Mucosa of descending colon (tissue), 3 donors: ENCODE results near the gene SPHK2. TPM values are rescaled to one million over a fixed set of nuclear protein-coding genes. Genes with fewer than 3 reads are reported as not detected.
A peak's percentile ranks its signal among the peaks of the same experiment; 100 is the strongest.

Experiments
- ATAC-seq: fragments of 200-7000 bp; cut with Tn5 transposase; one replicate; pipeline ENCODE4 v1.9.1; 2020; ENCODE audit warnings: mild to moderate bottlenecking, moderate library complexity
- DNase-seq, 3 donors: peaks; one replicate each; pipeline ENCODE4 v3.0.0-alpha.2; 2020
- H3K36me3 ChIP-seq: fragments of 200-600 bp; one replicate; pipeline ENCODE4 v1.8.0; 2021; ENCODE audit warnings: low read depth, mild to moderate bottlenecking
- H3K4me1 ChIP-seq: fragments of 200-600 bp; one replicate; pipeline ENCODE4 v1.8.0; 2021; ENCODE audit warnings: low read depth, mild to moderate bottlenecking
- H3K4me3 ChIP-seq: fragments of 200-600 bp; one replicate; pipeline ENCODE4 v1.8.0; 2021; ENCODE audit warnings: mild to moderate bottlenecking
- H3K9me3 ChIP-seq: fragments of 200-600 bp; one replicate; pipeline ENCODE4 v1.8.0; 2021; ENCODE audit warnings: mild to moderate bottlenecking
- intact Hi-C, 2 donors: fragments of 100-400 bp; cut with DNase I in 1 of 2; cut with micrococcal nuclease in 1 of 2; formaldehyde crosslinking; loops; one replicate each; pipeline versions ENCODE4 v1.11.0 to v1.11.1; 2022; cut with DNase I, micrococcal nuclease
- total RNA-seq, 3 donors: library from RNA; stranded (reverse); fragmentation: NEBNext Ultra II Directional in 2 of 3; extraction: Animal tissue kit (Norgen Biotek cat#: 25700) in 2 of 3; gene quantifications; one replicate each; pipeline versions ENCODE4 v1.2.1 to v1.2.4, GENCODE V29; 2021 to 2023
- TF ChIP-seq, protein P1 (sequence below): fragments of 200-600 bp; IDR thresholded peaks from one replicate; pipeline ENCODE4 v1.8.0; 2022; ENCODE audit warnings: antibody characterized with exemption, mild to moderate bottlenecking
- donor health status: DM: no; HTN: no; CAD: no; lungs with moderate emphysema.
- donor health status: DM: no; HTN: no; CAD: no.
- donor health status: DM: no; HTN: yes; CAD: no.

SPHK2 gene
- total RNA-seq, 3 donors from 2014 or later: 37.9 to 54.8 (median 50.2) TPM

DNA sequence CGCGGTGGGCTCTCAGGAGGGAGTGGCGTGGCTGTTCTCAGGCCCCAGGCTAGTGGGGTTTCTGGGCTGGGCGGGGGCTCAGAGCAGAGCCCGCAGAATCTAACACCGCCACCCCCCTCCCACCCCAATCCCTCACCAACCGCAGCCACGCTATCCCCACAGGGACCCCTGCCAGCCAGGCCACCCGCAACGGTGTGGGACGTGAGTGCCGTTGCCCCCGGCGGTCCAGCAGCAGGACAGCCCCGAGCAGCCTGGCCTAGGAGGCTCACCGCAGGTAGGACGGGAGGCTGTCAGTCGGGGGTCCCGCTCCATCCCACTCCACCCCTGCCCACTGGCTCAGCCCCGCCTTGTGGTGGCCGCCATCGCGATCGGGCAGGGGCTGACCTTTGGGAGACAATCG is 53.7 kb downstream of the SPHK2 start, which contains the start of gene NTN5:
Gene NTN5 (minus strand): TSS at position 24 of the 400 bp plus-strand sequence. CDS start 2,031 bp downstream, outside the sequence.
- DNase-seq (no peak), ATAC-seq (no peak)
- H3K4me3 ChIP-seq: no peak within 1 kb of the TSS
- intact Hi-C loops: no loop called here
- peaks cover 12% of the 10 kb centered on the region for H3K4me1 ChIP-seq
- no peaks in the 10 kb centered on the region for H3K36me3 ChIP-seq
- TF ChIP-seq, protein P1, sequence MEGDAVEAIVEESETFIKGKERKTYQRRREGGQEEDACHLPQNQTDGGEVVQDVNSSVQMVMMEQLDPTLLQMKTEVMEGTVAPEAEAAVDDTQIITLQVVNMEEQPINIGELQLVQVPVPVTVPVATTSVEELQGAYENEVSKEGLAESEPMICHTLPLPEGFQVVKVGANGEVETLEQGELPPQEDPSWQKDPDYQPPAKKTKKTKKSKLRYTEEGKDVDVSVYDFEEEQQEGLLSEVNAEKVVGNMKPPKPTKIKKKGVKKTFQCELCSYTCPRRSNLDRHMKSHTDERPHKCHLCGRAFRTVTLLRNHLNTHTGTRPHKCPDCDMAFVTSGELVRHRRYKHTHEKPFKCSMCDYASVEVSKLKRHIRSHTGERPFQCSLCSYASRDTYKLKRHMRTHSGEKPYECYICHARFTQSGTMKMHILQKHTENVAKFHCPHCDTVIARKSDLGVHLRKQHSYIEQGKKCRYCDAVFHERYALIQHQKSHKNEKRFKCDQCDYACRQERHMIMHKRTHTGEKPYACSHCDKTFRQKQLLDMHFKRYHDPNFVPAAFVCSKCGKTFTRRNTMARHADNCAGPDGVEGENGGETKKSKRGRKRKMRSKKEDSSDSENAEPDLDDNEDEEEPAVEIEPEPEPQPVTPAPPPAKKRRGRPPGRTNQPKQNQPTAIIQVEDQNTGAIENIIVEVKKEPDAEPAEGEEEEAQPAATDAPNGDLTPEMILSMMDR: no peak
- no peaks in the 10 kb centered on the region for H3K9me3 ChIP-seq

DNA sequence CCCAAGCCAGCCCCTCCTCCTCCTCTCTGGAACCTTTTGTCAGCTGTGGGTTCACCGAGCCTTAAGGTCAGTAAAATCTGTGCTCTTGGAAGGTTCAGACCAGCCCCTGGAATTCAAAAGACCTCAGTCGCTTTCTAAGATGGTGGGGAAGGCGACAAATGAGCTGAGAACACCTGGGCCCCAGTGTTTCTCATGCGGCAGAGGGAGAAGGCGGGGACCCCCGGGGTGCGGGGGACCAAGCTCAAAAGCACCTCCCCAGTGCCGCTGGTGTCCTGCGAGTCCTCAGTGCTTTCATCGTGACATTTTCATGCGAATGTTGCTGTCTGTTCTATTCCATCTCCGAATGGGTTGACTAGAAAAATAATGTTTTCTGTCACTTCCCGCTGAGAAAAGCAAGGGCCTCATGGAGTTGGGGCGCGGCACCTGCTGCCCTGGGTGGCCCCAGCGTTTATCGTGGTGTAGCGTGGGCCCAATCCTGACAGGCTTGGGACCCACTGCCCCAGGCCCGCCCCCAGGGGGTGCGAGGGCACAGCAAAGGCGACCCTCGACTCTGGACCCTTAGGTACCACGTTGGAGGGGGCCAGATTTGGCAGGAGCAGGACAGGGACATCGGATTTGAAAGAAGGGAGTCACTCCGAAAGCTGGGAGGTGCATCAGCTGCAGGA is 54.3 kb downstream of the SPHK2 start:
- DNase-seq: no peak
- TF ChIP-seq, protein P1: no peak
- ATAC-seq: no peak
- intact Hi-C loops: no loop called here
- peaks cover 17% of the 10 kb centered on the region for H3K4me1 ChIP-seq
- H3K4me3 ChIP-seq: no peak overlapping the region
- no peaks in the 10 kb centered on the region for H3K36me3 ChIP-seq
- H3K9me3 ChIP-seq: no peaks in the 10 kb centered on the region

DNA sequence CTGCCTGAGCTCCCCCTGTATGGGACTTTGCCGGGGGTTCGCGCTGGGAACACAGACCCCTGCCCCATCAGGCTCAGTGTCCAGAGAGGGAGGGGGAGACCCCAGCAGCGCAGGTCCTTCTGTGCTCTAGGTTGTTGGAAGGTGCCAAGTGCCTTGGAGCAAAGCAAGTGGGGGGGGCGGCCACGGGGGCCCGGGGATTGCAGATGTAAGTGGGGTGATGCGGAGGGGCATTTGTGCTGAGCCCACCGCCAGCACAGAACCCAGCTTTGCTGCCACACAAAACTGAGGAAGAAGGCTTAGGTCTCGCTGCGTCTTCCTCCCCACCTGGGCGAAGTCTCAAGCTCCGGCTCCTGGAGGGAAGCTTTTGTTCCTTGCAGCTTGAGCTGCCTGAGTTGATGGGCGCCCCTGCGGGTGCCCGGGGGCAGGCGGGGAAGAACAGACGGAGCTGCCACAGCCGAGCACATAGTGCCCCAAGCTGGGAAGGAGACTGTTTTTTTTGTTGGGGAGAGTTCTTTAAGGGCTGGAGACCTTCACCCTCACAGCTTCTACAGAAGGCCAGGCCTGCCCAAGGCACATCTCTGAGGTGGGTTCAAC is 55.0 kb downstream of the SPHK2 start:
- no peaks in the 10 kb centered on the region for H3K36me3 ChIP-seq
- no peak overlapping the region for H3K4me3 ChIP-seq
- ATAC-seq: no peak
- intact Hi-C loops: no loop called here
- TF ChIP-seq, protein P1: no peak
- peaks cover 20% of the 10 kb centered on the region for H3K4me1 ChIP-seq
- no peaks in the 10 kb centered on the region for H3K9me3 ChIP-seq
- no peak for DNase-seq

DNA sequence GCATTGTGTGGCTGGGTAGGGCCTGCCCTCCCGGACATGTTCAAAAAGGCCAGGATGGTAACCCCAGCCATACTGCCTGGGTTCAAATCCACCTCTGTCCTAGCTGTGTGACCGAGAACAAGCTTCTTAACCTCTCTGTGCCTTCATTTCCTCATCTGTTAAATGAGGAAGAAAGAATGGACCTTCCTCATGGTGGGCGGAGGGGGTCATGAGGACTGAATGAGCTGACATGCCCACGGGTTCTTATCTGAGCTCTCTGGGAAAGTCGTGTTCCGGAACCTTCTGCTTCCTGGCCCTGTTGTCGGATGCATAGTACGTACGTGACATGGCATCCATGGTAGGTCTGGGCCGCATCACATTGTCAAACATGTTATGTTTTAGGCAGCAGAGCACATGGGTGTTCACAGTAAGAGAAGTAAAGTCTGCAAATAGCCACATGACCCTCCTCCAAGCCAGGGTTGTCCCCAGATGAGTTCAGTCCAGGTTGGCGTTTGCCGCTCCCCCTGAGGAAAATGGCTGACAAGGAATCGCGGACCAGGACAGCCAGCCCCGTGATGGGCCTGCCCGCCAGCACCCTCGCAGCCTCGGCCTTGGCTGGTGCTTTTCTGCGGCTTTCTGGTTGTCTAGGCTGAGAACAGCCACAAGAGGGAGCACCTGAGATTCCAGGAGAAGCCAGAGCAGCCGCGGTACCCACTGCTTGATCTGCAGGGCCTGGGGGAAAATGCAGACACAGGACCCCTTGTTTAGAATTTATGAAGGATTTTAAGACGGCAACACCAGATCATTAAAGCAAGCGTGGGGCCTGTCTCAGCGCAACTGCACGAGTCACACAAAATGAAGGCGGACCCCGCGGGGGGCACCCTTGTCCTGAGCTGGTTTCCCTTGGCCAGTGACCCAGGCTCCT is 55.9 kb downstream of the SPHK2 start:
- Histone ChIP-seq H3K4me3 (no peak overlapping the region), H3K36me3 (no peaks in the 10 kb centered on the region), H3K9me3 (no peaks in the 10 kb centered on the region), H3K4me1 (peaks cover 20% of the 10 kb centered on the region)
- ATAC-seq (peak; percentile 78), DNase-seq (peak; percentile 72 to 92 (median 82))
- intact Hi-C loops: no loop called here
- TF ChIP-seq, protein P1: peak; percentile 74

DNA sequence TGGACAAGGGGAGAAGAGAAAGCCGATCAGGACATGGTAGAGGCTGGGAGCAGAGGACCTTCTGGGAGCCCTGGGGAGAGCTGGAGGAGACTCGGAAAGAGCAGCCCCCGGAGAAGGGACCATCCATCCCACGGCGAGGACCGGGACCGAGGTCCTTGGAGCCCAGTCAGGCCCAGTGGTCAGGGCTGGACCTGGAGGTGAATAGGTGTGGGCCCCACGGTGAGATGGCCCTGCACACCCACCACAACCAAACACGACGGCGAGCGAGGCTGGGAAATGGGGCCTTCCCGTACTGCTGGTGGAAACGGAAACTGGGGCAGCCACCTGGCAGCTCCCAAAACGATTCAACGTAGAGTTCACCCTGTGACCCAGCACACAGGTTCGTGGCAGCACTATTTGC is 57.2 kb downstream of the SPHK2 start:
- Histone ChIP-seq H3K9me3 (no peaks in the 10 kb centered on the region), H3K4me1 (peaks cover 20% of the 10 kb centered on the region), H3K4me3 (no peak overlapping the region), H3K36me3 (no peaks in the 10 kb centered on the region)
- DNase-seq (peak in 1 of 3 donors; percentile 57), ATAC-seq (no peak)
- TF ChIP-seq, protein P1: no peak
- intact Hi-C loops: no loop called here
